HG03108 (cell line): ENCODE results near the gene NXF2B.
"Not testable (repeated sequence)": the region's sequence is repeated elsewhere in the genome, so short reads cannot be mapped to it uniquely, and the experiment has no call there.

Experiments
- ATAC-seq: cut with Tn5 transposase; IDR thresholded peaks from one replicate; pipeline ENCODE4 v1.9.1; 2021; ENCODE audit warnings: moderate library complexity; ENCODE audit not compliant: unreplicated experiment

NXF2B gene

GRCh38 chrX:102439908-102440307 lies at the start of gene NXF2B:
NXF2B (minus strand) TSS chrX:102440008; CDS start chrX:102380036, 59,972 bp downstream.
- not testable (repeated sequence) for ATAC-seq

- not testable (repeated sequence) for ATAC-seq
These were observed 39.0 kb upstream of the NXF2B start for GRCh38 chrX:102478765-102479164.

GRCh38 chrX:102471762-102472220 lies 32.0 kb upstream of the NXF2B start, which contains the start of gene TCP11X2:
TCP11X2 (minus strand) TSS chrX:102471812.
- ATAC-seq, result not testable (repeated sequence)

GRCh38 chrX:102470215-102470614 lies 30.4 kb upstream of the NXF2B start:
- ATAC-seq, result not testable (repeated sequence)

GRCh38 chrX:102458615-102459014 lies 18.8 kb upstream of the NXF2B start:
- ATAC-seq, result not testable (repeated sequence)

GRCh38 chrX:102414493-102414892 lies 25.3 kb downstream of the NXF2B start:
- not testable (repeated sequence) for ATAC-seq

- ATAC-seq, result no peak
These were observed 93.9 kb downstream of the NXF2B start for GRCh38 chrX:102345916-102346315.

- ATAC-seq, result no peak
These were observed 97.9 kb downstream of the NXF2B start for GRCh38 chrX:102341867-102342266.

- no peak for ATAC-seq
These were observed 100.2 kb downstream of the NXF2B start for GRCh38 chrX:102339312-102340298.

- ATAC-seq, result no peak
These were observed 101.6 kb downstream of the NXF2B start for GRCh38 chrX:102338162-102338561.
